SKM-1 (cell line): Measurements from ENCODE around the gene MRPL9.

Experiments used
- DNase-seq: peaks from one replicate; lab custom pipeline; 2025; ENCODE audit not compliant: unreplicated experiment; lab: John Stamatoyannopoulos, UW

MRPL9 gene

GRCh38 chr1:151762941-151763921, at the start of gene MRPL9:
TSS of gene MRPL9 (minus strand) at chr1:151763496. CDS start at chr1:151763479, 17 bp downstream.
- peak; percentile 86 for DNase-seq

GRCh38 chr1:151811181-151811580, 47.9 kb upstream of the MRPL9 start:
- no peak for DNase-seq

- no peak for DNase-seq
Measured at GRCh38 chr1:151809985-151810556, 46.8 kb upstream of the MRPL9 start.

GRCh38 chr1:151809290-151809984, 46.1 kb upstream of the MRPL9 start:
- DNase-seq = no peak

- DNase-seq = no peak
Measured at GRCh38 chr1:151807766-151808165, 44.5 kb upstream of the MRPL9 start.

GRCh38 chr1:151807131-151807530, 43.8 kb upstream of the MRPL9 start:
- DNase-seq = no peak

- no peak for DNase-seq
Measured at GRCh38 chr1:151806170-151806569, 42.9 kb upstream of the MRPL9 start.

- DNase-seq = no peak
Measured at GRCh38 chr1:151805066-151805820, 41.9 kb upstream of the MRPL9 start, which contains the start of gene LINGO4. TSS of gene LINGO4 (minus strand) at chr1:151805419. CDS start at chr1:151802704, 2,715 bp downstream.

- no peak for DNase-seq
Measured at GRCh38 chr1:151803915-151804314, 40.6 kb upstream of the MRPL9 start.

GRCh38 chr1:151803164-151803563, 39.9 kb upstream of the MRPL9 start:
- DNase-seq = no peak

- DNase-seq = no peak
Measured at GRCh38 chr1:151802372-151802771, 39.1 kb upstream of the MRPL9 start.

- no peak for DNase-seq
Measured at GRCh38 chr1:151801846-151802245, 38.5 kb upstream of the MRPL9 start.

- DNase-seq = no peak
Measured at GRCh38 chr1:151801310-151801820, 38.1 kb upstream of the MRPL9 start.

- no peak for DNase-seq
Measured at GRCh38 chr1:151800830-151801229, 37.5 kb upstream of the MRPL9 start.

GRCh38 chr1:151799179-151800022, 36.1 kb upstream of the MRPL9 start:
- no peak for DNase-seq

- no peak for DNase-seq
Measured at GRCh38 chr1:151798571-151798970, 35.3 kb upstream of the MRPL9 start.

GRCh38 chr1:151790940-151791651, 27.8 kb upstream of the MRPL9 start:
- DNase-seq = no peak

- DNase-seq = peak; percentile 99
Measured at GRCh38 chr1:151790071-151790939, 27.0 kb upstream of the MRPL9 start, which contains the start of gene TDRKH. TSS of gene TDRKH (minus strand) at chr1:151790500. CDS start at chr1:151783022, 7,478 bp downstream.
